AG04449 (cell line): Measurements from ENCODE around the gene SNAI1.
A peak's percentile ranks its signal among the peaks of the same experiment; 100 is the strongest.
"Not testable (repeated sequence)": the region's sequence is repeated elsewhere in the genome, so short reads cannot be mapped to it uniquely, and the experiment has no call there.

Experiments
- CTCF ChIA-PET: fragments of 350-600 bp; formaldehyde crosslinking; extraction: SDS; loops from one replicate; lab custom pipeline; 2021; ENCODE audit warnings: antibody characterized with exemption; lab: Yijun Ruan, JAX
- POLR2A ChIA-PET: fragments of 400-600, 350-600 bp; formaldehyde crosslinking; extraction: SDS; loops from one replicate; lab custom pipeline; 2020; ENCODE audit warnings: antibody characterized with exemption, inconsistent platforms; lab: Yijun Ruan, JAX
- DNase-seq: peaks from one replicate; pipeline ENCODE4 v3.0.0-alpha.2; 2010; ENCODE audit warnings: low read depth, low spot score
- H3K4me3 ChIP-seq: 2 replicates; pipeline ENCODE4 v1.5.1; 2011; ENCODE audit warnings: low read depth, mild to moderate bottlenecking, control low read depth, low read length
- CTCF ChIP-seq: IDR thresholded peaks from one replicate; pipeline ENCODE4 v1.5.1; 2011; ENCODE audit warnings: mild to moderate bottlenecking, moderate library complexity, low read length, control low read depth, inconsistent platforms; ENCODE audit not compliant: insufficient read depth; ENCODE audit errors: missing control alignments

Gene SNAI1

GRCh38 chr20:49970498-49970897 lies 12.3 kb upstream of the SNAI1 start:
- H3K4me3 ChIP-seq = no peak overlapping the region
- ChIA-PET POLR2A (no interaction called here), CTCF (interaction anchor here (0.6 to 12.8 kb wide), 4 partner anchors 7 to 196 kb away, joined by 3 to 147 read pairs (median 34); no protein-coding TSS in a partner anchor)
- no peak for DNase-seq
- TF ChIP-seq CTCF = no peak

DNA sequence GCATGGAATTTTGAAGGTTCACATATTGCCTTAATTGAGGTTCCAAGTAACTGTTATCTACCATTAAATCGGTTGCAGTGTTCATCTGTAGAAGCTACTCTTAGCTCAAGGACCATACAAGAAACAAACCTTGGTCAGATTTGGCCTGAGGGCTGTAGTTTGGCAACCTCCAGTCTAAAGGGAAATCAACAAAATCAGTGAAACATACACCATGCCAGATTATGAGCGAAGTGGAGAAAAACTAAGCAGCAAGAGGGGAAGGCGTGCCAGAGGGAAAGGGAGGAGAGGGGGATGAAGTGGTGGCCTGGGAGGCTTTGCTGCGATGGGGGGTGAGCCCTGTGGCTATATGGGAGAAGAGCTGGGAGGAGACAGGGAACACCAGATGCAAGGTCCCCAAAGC lies 8.8 kb upstream of the SNAI1 start:
- ChIA-PET POLR2A (interaction anchor here (1.0 kb wide), 1 partner anchor 23 kb away, joined by 3 read pairs; no protein-coding TSS in a partner anchor), CTCF (interaction anchor here (1.2 to 7.9 kb wide), 5 partner anchors 9 to 195 kb away, joined by 3 to 147 read pairs (median 7); no protein-coding TSS in a partner anchor)
- TF ChIP-seq CTCF = no peak

DNA sequence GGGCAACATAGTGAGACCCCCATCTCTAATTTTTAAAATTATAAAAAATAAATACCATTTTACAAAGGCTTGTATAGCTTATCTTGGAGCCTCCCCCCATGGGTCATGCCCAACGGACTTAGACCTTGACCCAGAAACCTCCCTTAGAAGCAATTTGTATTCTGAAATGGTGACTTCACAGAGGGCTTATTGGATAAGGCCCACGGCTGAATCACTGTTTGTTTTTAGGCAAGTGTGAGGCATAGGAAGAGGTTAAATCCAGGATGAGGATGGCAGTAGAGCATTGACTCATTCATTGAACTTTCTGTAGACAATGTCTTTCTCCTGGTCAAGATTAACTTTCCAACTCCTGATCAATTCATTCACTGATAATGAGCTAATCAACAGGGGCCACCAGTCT lies 6.2 kb upstream of the SNAI1 start:
- no peak for DNase-seq
- H3K4me3 ChIP-seq = no peak overlapping the region
- POLR2A ChIA-PET = interaction anchor here (1.0 kb wide), 1 partner anchor 95 kb away, joined by 5 read pairs; no protein-coding TSS in a partner anchor
- no peak for TF ChIP-seq CTCF
- CTCF ChIA-PET = interaction anchor here (0.7 to 17.8 kb wide), 13 partner anchors 11 to 203 kb away, joined by 3 to 984 read pairs (median 5); partner anchors contain the start of gene RNF114

More for the DNA sequence above, 8.8 kb upstream of the SNAI1 start:
- DNase-seq = no peak
- no peak overlapping the region for H3K4me3 ChIP-seq

- not testable (repeated sequence) for DNase-seq, H3K4me3 ChIP-seq
- ChIA-PET CTCF (interaction anchor here (0.6 to 17.8 kb wide), 16 partner anchors 12 to 202 kb away, joined by 3 to 984 read pairs (median 16); partner anchors contain the start of gene SPATA2), POLR2A (interaction anchor here (0.8 to 1.0 kb wide), 2 partner anchors 94 kb away, joined by 4 to 5 read pairs; no protein-coding TSS in a partner anchor)
Measured at GRCh38 chr20:49977740-49978139, 5.0 kb upstream of the SNAI1 start.

GRCh38 chr20:49978685-49979029 lies 4.1 kb upstream of the SNAI1 start:
- DNase-seq = no peak
- no peak for TF ChIP-seq CTCF
- H3K4me3 ChIP-seq = no peak overlapping the region
- CTCF ChIA-PET = interaction anchor here (0.6 to 17.8 kb wide), 40 partner anchors 12 to 1052 kb away, joined by 3 to 984 read pairs (median 6); partner anchors contain the start of genes RNF114, SPATA2 and UBE2V1
- POLR2A ChIA-PET = interaction anchor here (0.8 to 1.4 kb wide), 2 partner anchors 91 to 93 kb away, joined by 4 to 5 read pairs; no protein-coding TSS in a partner anchor

- ChIA-PET CTCF (interaction anchor here (0.6 to 17.8 kb wide), 56 partner anchors 11 to 1052 kb away, joined by 3 to 984 read pairs (median 5); partner anchors contain the start of genes PEDS1, RNF114, SPATA2 and UBE2V1), POLR2A (interaction anchor here (0.8 to 1.4 kb wide), 2 partner anchors 91 to 92 kb away, joined by 5 to 8 read pairs; no protein-coding TSS in a partner anchor)
- peak; percentile 96 for TF ChIP-seq CTCF
- DNase-seq = no peak
- peak overlapping the region; percentile 46 for H3K4me3 ChIP-seq
Measured at GRCh38 chr20:49979030-49979832, 3.5 kb upstream of the SNAI1 start.
